HL-60 (cell line): Measurements from ENCODE around the gene PACSIN3.

ENCODE experiments used
- DNase-seq, 2 experiments: peaks; one replicate each; pipeline ENCODE4 v3.0.0-alpha.2; 2010 to 2020; ENCODE audit warnings: low read depth in 1 of 2, low spot score in 1 of 2
- H3K27ac ChIP-seq: fragments of 250-450 bp; sonication (Bioruptor Pico); replicated peaks from 2 replicates; pipeline ENCODE4 v1.5.1; 2020; ENCODE audit warnings: mild to moderate bottlenecking, moderate library complexity
- H3K27me3 ChIP-seq: fragments of 250-450 bp; sonication (Bioruptor Pico); 2 replicates; pipeline ENCODE4 v1.5.1; 2021; ENCODE audit warnings: mild to moderate bottlenecking, moderate library complexity; ENCODE audit not compliant: insufficient read depth, poor library complexity, severe bottlenecking
- H3K4me3 ChIP-seq: replicated peaks from 2 replicates; pipeline ENCODE4 v1.5.1; 2011; ENCODE audit warnings: mild to moderate bottlenecking, control low read depth, low read length; ENCODE audit not compliant: insufficient read depth
- GABPA ChIP-seq: IDR thresholded peaks from 2 replicates; pipeline ENCODE4 v1.6.1; 2012; ENCODE audit warnings: low read depth
- POLR2AphosphoS5 ChIP-seq: IDR thresholded peaks from 2 replicates; pipeline ENCODE4 v1.6.1; 2012; ENCODE audit warnings: low read depth
- SPI1 ChIP-seq: IDR thresholded peaks from 2 replicates; pipeline ENCODE4 v1.6.1; 2012; ENCODE audit warnings: low read depth, mild to moderate bottlenecking, borderline replicate concordance
- TF ChIP-seq, protein P1 (sequence below): IDR thresholded peaks from 2 replicates; pipeline ENCODE4 v1.6.1; 2012; ENCODE audit warnings: low read depth; ENCODE audit not compliant: insufficient replicate concordance
- TF ChIP-seq, protein P2 (sequence below): IDR thresholded peaks from one replicate; pipeline ENCODE4 v1.5.1; 2011; ENCODE audit warnings: low read length, control low read depth, inconsistent platforms; ENCODE audit not compliant: insufficient read depth

PACSIN3 gene

DNA sequence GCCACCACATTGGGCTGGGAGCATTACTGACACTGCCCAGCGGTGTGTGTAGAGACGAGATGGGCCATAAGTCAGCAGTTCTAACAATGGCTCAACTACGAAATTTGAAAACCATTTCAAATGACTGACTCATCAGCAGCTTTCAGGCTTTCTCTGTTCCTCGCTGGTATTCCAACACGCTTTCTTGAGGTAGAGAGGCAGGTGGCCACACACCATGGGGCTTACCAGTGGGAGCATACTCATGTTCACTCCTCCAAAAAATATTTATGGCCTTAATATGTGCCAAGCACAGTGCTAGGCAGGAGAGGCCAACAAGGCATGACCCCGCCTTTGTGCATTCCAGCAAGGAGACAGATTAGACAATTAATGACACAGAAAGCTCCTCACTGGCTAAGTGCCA is 29.9 kb downstream of the PACSIN3 start:
- TF ChIP-seq, protein P1, sequence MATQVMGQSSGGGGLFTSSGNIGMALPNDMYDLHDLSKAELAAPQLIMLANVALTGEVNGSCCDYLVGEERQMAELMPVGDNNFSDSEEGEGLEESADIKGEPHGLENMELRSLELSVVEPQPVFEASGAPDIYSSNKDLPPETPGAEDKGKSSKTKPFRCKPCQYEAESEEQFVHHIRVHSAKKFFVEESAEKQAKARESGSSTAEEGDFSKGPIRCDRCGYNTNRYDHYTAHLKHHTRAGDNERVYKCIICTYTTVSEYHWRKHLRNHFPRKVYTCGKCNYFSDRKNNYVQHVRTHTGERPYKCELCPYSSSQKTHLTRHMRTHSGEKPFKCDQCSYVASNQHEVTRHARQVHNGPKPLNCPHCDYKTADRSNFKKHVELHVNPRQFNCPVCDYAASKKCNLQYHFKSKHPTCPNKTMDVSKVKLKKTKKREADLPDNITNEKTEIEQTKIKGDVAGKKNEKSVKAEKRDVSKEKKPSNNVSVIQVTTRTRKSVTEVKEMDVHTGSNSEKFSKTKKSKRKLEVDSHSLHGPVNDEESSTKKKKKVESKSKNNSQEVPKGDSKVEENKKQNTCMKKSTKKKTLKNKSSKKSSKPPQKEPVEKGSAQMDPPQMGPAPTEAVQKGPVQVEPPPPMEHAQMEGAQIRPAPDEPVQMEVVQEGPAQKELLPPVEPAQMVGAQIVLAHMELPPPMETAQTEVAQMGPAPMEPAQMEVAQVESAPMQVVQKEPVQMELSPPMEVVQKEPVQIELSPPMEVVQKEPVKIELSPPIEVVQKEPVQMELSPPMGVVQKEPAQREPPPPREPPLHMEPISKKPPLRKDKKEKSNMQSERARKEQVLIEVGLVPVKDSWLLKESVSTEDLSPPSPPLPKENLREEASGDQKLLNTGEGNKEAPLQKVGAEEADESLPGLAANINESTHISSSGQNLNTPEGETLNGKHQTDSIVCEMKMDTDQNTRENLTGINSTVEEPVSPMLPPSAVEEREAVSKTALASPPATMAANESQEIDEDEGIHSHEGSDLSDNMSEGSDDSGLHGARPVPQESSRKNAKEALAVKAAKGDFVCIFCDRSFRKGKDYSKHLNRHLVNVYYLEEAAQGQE: no peak
- TF ChIP-seq SPI1: no peak
- TF ChIP-seq, protein P2, sequence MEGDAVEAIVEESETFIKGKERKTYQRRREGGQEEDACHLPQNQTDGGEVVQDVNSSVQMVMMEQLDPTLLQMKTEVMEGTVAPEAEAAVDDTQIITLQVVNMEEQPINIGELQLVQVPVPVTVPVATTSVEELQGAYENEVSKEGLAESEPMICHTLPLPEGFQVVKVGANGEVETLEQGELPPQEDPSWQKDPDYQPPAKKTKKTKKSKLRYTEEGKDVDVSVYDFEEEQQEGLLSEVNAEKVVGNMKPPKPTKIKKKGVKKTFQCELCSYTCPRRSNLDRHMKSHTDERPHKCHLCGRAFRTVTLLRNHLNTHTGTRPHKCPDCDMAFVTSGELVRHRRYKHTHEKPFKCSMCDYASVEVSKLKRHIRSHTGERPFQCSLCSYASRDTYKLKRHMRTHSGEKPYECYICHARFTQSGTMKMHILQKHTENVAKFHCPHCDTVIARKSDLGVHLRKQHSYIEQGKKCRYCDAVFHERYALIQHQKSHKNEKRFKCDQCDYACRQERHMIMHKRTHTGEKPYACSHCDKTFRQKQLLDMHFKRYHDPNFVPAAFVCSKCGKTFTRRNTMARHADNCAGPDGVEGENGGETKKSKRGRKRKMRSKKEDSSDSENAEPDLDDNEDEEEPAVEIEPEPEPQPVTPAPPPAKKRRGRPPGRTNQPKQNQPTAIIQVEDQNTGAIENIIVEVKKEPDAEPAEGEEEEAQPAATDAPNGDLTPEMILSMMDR: no peak
- no peak for TF ChIP-seq GABPA
- no peak for TF ChIP-seq POLR2AphosphoS5
- DNase-seq: no peak
- no peaks in the 10 kb centered on the region for H3K27me3 ChIP-seq

DNA sequence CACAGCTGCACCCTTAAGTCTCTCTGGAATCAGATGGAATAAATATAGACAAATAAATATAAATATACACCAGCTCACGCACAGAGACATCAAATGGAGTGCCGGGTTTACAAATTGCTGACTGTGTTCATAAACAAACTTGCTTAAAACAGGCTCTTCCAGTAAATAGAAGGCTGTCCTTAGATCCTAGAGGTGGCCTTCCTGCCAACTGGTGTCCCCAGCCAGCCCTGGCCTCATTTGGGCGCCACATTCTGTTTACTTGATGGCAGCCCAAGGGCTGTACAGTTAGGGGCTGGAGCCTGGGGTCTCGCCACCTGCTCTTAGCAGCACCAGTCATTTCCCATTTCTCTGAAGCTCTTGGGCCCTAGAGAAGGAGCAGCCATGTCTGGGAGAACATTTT is 30.4 kb downstream of the PACSIN3 start:
- no peaks in the 10 kb centered on the region for H3K27me3 ChIP-seq
- DNase-seq: no peak
- no peak overlapping the region for H3K27ac ChIP-seq
- H3K4me3 ChIP-seq: no peak overlapping the region
- no peak for TF ChIP-seq POLR2AphosphoS5
- no peak for TF ChIP-seq GABPA
- TF ChIP-seq, protein P1: no peak
- no peak for TF ChIP-seq SPI1
- TF ChIP-seq, protein P2: no peak

More for the DNA sequence above, 29.9 kb downstream of the PACSIN3 start:
- no peak overlapping the region for H3K27ac ChIP-seq
- no peak overlapping the region for H3K4me3 ChIP-seq

DNA sequence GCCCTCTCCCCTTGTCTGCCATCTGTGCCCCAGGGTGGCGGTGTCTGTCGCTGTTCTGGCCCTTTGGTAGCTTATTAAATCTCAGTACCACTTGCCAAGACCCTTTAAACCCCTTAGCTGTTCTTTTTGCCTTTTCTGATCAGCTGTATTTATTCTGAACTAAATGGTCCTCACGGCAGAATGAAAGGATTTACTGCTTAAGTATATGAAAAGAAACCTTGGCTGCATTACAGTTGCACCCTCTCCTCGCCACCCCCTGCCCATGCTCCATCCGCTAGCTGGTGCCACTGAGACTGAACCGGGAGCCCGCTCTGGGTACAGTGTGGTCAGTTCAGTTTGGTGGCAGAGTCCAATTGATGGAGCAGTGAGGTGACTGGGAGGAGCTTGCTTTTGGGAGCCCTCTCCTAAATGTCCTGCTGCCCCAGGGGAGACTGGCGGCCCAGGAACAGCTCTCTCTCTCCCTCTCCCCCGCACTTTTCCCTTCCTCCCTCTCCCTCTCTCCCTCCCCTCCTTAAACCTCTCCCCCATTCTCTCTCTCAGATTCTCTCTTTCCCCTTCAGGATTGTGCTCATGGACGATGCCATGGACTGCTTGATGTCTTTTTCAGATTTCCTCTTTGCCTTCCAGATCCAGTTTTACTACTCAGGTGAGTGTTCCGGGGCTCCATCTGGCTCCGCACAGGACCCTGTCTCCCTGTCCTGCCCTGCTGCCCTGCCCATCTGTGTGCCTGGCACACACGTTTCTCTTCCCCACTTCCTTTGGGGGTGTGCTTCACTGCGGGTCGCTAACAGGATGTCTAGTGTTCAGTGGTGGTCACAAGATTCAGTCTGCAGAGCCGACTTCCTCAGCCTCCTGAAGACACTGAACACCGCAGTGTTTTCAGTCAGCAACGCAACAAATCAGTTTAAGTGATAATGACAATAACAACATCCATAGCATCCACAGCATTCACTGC is 31.3 kb downstream of the PACSIN3 start:
- Histone ChIP-seq H3K4me3 (no peak overlapping the region), H3K27me3 (no peaks in the 10 kb centered on the region), H3K27ac (no peak overlapping the region)
- no peak for DNase-seq
- TF ChIP-seq SPI1 (no peak), POLR2AphosphoS5 (no peak)
- TF ChIP-seq, protein P1: no peak
- TF ChIP-seq, protein P2: no peak
